Occipital lobe (tissue), 1 donor: Measurements from ENCODE around the gene KRT14. TPM values are rescaled to one million over a fixed set of nuclear protein-coding genes. Genes with fewer than 3 reads are reported as not detected.

Source experiments
- total RNA-seq: library from RNA; depleted of rRNA; stranded (reverse); fragments of >200 nt; gene quantifications from one replicate; pipeline ENCODE4 v1.2.3, GENCODE V29; 2014

KRT14 gene
- total RNA-seq, 1 donor from 2014 or later = 0.31 TPM

Other genes starting within 250 kb of the KRT14 start
- gene KRT33A, start 236.1 kb downstream of the KRT14 start, total RNA-seq = not detected
- gene KRT33B, start 217.1 kb downstream of the KRT14 start, total RNA-seq = not detected
- 0.31 TPM for gene KRT34, start 204.6 kb downstream of the KRT14 start, total RNA-seq
- gene KRT31, start 189.3 kb downstream of the KRT14 start, total RNA-seq = 0.47 TPM
- gene KRT37, start 162.3 kb downstream of the KRT14 start, total RNA-seq = not detected
- gene KRT38, start 145.9 kb downstream of the KRT14 start, total RNA-seq = not detected
- gene KRT32, start 119.5 kb downstream of the KRT14 start, total RNA-seq = not detected
- not detected for gene KRT35, start 105.7 kb downstream of the KRT14 start, total RNA-seq
- gene KRT36, start 97.0 kb downstream of the KRT14 start, total RNA-seq = not detected
- gene KRT13, start 81.3 kb downstream of the KRT14 start, total RNA-seq = 0.78 TPM
- gene KRT15, start 68.0 kb downstream of the KRT14 start, total RNA-seq = 0.16 TPM
- 11.4 TPM for gene KRT19, start 58.6 kb downstream of the KRT14 start, total RNA-seq
- not detected for gene KRT9, start 14.8 kb downstream of the KRT14 start, total RNA-seq
- gene KRT16, start 25.9 kb upstream of the KRT14 start, total RNA-seq = not detected
- gene KRT17, start 37.7 kb upstream of the KRT14 start, total RNA-seq = 0.31 TPM
- 95.5 TPM for gene EIF1, start 102.0 kb upstream of the KRT14 start, total RNA-seq
- not detected for gene GAST, start 125.4 kb upstream of the KRT14 start, total RNA-seq
- gene HAP1, start 147.7 kb upstream of the KRT14 start, total RNA-seq = 0.16 TPM
- 37.4 TPM for gene JUP, start 199.8 kb upstream of the KRT14 start, total RNA-seq
- gene P3H4, start 225.1 kb upstream of the KRT14 start, total RNA-seq = 10.3 TPM
- gene FKBP10, start 226.1 kb upstream of the KRT14 start, total RNA-seq = 11.2 TPM
- 85.8 TPM for gene NT5C3B, start 249.3 kb upstream of the KRT14 start, total RNA-seq